Hepatocyte (in vitro differentiated cells): ENCODE results near the gene RAB28. TPM values are rescaled to one million over a fixed set of nuclear protein-coding genes. Genes with fewer than 3 reads are reported as not detected.

Source experiments
- DNase-seq: peaks from one replicate; pipeline ENCODE4 v3.0.0-alpha.2; 2016; ENCODE audit warnings: low spot score
- H2AFZ ChIP-seq: fragments of 200-600 bp; sonication (generic); 2 replicates; pipeline ENCODE4 v1.6.0; 2016; ENCODE audit warnings: antibody characterized with exemption, mild to moderate bottlenecking
- H3K27ac ChIP-seq: fragments of 200-600 bp; sonication (generic); 2 replicates; pipeline ENCODE4 v1.5.1; 2016; ENCODE audit warnings: mild to moderate bottlenecking
- H3K27me3 ChIP-seq: fragments of 200-600 bp; sonication (generic); 2 replicates; pipeline ENCODE4 v1.6.1; 2016
- H3K36me3 ChIP-seq: fragments of 200-600 bp; sonication (generic); replicated peaks from 2 replicates; pipeline ENCODE4 v1.5.1; 2016; ENCODE audit warnings: low read depth; ENCODE audit not compliant: insufficient read depth
- H3K4me1 ChIP-seq: fragments of 200-600 bp; sonication (generic); 2 replicates; pipeline ENCODE4 v1.5.1; 2016; ENCODE audit warnings: mild to moderate bottlenecking, moderate library complexity; ENCODE audit not compliant: insufficient read depth
- H3K4me2 ChIP-seq: fragments of 200-600 bp; sonication (generic); 2 replicates; pipeline ENCODE4 v1.6.0; 2016
- H3K4me3 ChIP-seq: fragments of 200-600 bp; sonication (generic); 2 replicates; pipeline ENCODE4 v1.5.1; 2016; ENCODE audit warnings: mild to moderate bottlenecking
- H3K79me2 ChIP-seq: fragments of 200-600 bp; sonication (generic); 2 replicates; pipeline ENCODE4 v1.6.0; 2017; ENCODE audit warnings: mild to moderate bottlenecking
- H3K9me2 ChIP-seq: fragments of 200-600 bp; sonication (generic); replicated peaks from 2 replicates; pipeline ENCODE4 v1.6.0; 2017; ENCODE audit warnings: mild to moderate bottlenecking; ENCODE audit not compliant: insufficient read depth
- H3K9me3 ChIP-seq: fragments of 200-600 bp; sonication (generic); 2 replicates; pipeline ENCODE4 v1.5.1; 2016; ENCODE audit warnings: low read depth, mild to moderate bottlenecking
- H4K20me1 ChIP-seq: fragments of 200-600 bp; sonication (generic); 2 replicates; pipeline ENCODE4 v1.6.0; 2016; ENCODE audit warnings: mild to moderate bottlenecking; ENCODE audit not compliant: insufficient read depth, poor library complexity, severe bottlenecking
- EZH2 ChIP-seq: fragments of 200-600 bp; sonication (generic); IDR thresholded peaks from 2 replicates; pipeline ENCODE4 v1.6.1; 2016; ENCODE audit warnings: antibody characterized with exemption, mild to moderate bottlenecking, borderline replicate concordance
- EZH2phosphoT487 ChIP-seq: fragments of 200-600 bp; sonication (generic); IDR thresholded peaks from one replicate; pipeline ENCODE4 v1.6.1; 2018; ENCODE audit warnings: antibody characterized with exemption, mild to moderate bottlenecking, low read depth, moderate library complexity; ENCODE audit not compliant: unreplicated experiment, severe bottlenecking
- WGBS: methylation state at CpG from one replicate; pipeline ENCODE4 v1.1.6; 2016; ENCODE audit warnings: low lambda C conversion rate; ENCODE audit errors: missing lambda C conversion rate; 5-methylcytosine and 5-hydroxymethylcytosine counted together
- polyA plus RNA-seq: library from polyadenylated mRNA; unstranded; fragments of >200 nt; fragmentation: Nextera tagmentation; extraction: Ambion mirVana; gene quantifications from 2 replicates; pipeline ENCODE4 v1.2.1, GENCODE V29; 2016
- total RNA-seq: library from RNA; depleted of rRNA; stranded (reverse); fragments of >200 nt; gene quantifications from 2 replicates; pipeline ENCODE4 v1.2.3, GENCODE V29; 2014
- TF ChIP-seq, protein P1 (sequence below): fragments of 200-600 bp; sonication (generic); IDR thresholded peaks from 2 replicates; pipeline ENCODE4 v1.5.1; 2016; ENCODE audit warnings: antibody characterized with exemption, mild to moderate bottlenecking; ENCODE audit not compliant: poor library complexity

Gene RAB28
- total and polyA plus RNA-seq, 2 experiments from 2014 or later, result 14.5 to 26.1 TPM

DNA sequence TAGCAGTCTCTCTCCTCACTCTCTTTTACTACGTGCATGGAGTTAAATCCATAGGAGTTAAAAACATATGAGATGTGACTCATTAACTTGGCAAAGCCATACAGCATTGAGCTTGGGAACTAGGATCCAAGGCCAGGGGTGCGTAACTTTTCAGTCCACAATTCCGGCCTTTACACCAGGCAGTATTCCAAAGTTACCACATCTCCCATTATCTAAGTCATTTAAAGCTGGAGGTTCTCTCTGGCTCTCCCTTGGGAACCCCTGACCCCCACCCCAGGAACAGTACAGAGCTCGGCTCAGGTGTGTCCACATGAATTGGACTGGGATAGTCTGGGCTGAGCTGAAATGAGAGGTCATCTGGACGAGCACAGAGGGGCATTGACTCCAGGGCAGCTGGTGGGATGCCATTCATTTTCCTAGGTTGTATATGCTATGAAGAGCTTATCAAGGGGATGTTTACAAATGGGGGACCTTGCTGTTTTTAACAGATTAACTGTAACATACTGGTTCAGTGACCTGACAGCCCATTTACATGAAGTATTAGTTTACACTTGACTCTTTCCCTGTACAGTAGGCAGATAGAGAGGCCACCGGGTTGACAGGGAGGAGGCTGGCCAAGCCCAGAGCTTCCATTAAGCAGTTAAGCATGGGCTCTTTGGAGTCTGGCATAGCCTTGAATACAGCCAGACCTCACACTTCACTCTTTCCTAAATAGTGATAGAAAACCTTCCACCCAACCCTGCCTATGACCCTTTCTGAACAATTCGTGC lies 128.8 kb downstream of the RAB28 start:
- 86% methylated on average over 7 of the region's 7 CpGs for WGBS
- H3K9me2 ChIP-seq, result no peaks in the 10 kb centered on the region
- no peaks in the 10 kb centered on the region for H3K9me3 ChIP-seq
- H4K20me1 ChIP-seq, result no peaks in the 10 kb centered on the region
- H3K36me3 ChIP-seq, result no peaks in the 10 kb centered on the region
- TF ChIP-seq EZH2phosphoT487 (no peak), EZH2 (no peak)
- TF ChIP-seq, protein P1, sequence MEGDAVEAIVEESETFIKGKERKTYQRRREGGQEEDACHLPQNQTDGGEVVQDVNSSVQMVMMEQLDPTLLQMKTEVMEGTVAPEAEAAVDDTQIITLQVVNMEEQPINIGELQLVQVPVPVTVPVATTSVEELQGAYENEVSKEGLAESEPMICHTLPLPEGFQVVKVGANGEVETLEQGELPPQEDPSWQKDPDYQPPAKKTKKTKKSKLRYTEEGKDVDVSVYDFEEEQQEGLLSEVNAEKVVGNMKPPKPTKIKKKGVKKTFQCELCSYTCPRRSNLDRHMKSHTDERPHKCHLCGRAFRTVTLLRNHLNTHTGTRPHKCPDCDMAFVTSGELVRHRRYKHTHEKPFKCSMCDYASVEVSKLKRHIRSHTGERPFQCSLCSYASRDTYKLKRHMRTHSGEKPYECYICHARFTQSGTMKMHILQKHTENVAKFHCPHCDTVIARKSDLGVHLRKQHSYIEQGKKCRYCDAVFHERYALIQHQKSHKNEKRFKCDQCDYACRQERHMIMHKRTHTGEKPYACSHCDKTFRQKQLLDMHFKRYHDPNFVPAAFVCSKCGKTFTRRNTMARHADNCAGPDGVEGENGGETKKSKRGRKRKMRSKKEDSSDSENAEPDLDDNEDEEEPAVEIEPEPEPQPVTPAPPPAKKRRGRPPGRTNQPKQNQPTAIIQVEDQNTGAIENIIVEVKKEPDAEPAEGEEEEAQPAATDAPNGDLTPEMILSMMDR, result no peak
- no peak overlapping the region for H3K4me3 ChIP-seq
- no peak overlapping the region for H2AFZ ChIP-seq
- no peaks in the 10 kb centered on the region for H3K4me1 ChIP-seq
- H3K4me2 ChIP-seq, result no peak overlapping the region
- H3K27me3 ChIP-seq, result no peaks in the 10 kb centered on the region
- no peak overlapping the region for H3K27ac ChIP-seq
- DNase-seq, result no peak
- H3K79me2 ChIP-seq, result no peaks in the 10 kb centered on the region

DNA sequence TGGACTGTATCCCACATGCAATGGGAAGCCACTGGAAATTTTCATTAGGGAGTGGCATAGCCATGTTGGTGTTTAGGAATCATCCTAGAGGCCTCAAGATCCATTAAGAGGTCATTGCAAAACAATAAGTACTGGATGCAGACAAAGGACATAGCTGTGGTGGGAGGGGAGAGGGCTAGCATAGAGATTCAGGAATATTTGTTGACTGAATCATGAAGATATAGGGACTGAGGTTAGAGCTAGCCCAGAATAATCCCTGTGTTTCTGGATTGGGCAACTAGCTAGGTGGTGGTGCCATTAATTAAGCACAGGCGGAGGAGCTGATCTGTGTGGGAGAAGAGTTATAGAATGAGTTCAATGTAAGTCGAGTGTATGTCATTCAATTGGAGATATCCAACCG lies 135.0 kb downstream of the RAB28 start:
- no peaks in the 10 kb centered on the region for H3K79me2 ChIP-seq
- no peak overlapping the region for H3K4me3 ChIP-seq
- H2AFZ ChIP-seq, result no peak overlapping the region
- no peak overlapping the region for H3K27ac ChIP-seq
- no peak overlapping the region for H3K4me2 ChIP-seq
- H3K9me3 ChIP-seq, result no peaks in the 10 kb centered on the region
- H4K20me1 ChIP-seq, result no peaks in the 10 kb centered on the region
- no peaks in the 10 kb centered on the region for H3K36me3 ChIP-seq
- H3K4me1 ChIP-seq, result no peaks in the 10 kb centered on the region
- no peaks in the 10 kb centered on the region for H3K9me2 ChIP-seq
- no peak for TF ChIP-seq EZH2
- TF ChIP-seq, protein P1, result no peak
- no peak for TF ChIP-seq EZH2phosphoT487
- H3K27me3 ChIP-seq, result no peaks in the 10 kb centered on the region
- DNase-seq, result no peak
- 96% methylated on average over 3 of the region's 3 CpGs for WGBS

DNA sequence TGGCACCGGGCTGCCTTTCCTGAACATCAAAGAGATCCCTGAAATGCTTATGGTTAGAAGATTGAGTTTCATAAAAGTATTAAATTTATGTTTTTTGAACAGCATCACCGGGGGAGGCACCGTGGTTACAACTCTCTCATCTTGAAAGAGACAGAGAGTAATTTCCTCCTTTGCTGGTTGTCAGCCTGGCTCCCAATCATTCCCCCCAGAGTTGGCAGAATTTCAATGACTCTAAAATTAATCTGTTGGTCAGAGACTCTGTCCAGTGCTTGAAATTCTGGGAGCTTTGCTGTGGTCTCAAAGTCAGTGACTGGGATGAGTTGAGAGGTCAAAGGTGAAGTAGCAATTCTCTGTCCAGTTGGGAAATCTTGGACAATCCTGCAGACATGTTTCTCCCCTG lies 135.9 kb downstream of the RAB28 start:
- Histone ChIP-seq H3K4me1 (no peaks in the 10 kb centered on the region), H3K9me2 (no peaks in the 10 kb centered on the region), H3K27me3 (no peaks in the 10 kb centered on the region), H4K20me1 (no peaks in the 10 kb centered on the region), H2AFZ (no peak overlapping the region), H3K27ac (no peak overlapping the region), H3K36me3 (no peaks in the 10 kb centered on the region), H3K4me2 (no peak overlapping the region), H3K9me3 (no peaks in the 10 kb centered on the region), H3K4me3 (no peak overlapping the region), H3K79me2 (no peaks in the 10 kb centered on the region)
- WGBS, result 100% methylated on average over 3 of the region's 3 CpGs
- TF ChIP-seq EZH2phosphoT487 (no peak), EZH2 (no peak)
- TF ChIP-seq, protein P1, result no peak
- no peak for DNase-seq
